HepG2 (cell line): ENCODE data around the gene SCAMP3. TPM values are rescaled to one million over a fixed set of nuclear protein-coding genes. Genes with fewer than 3 reads are reported as not detected.

Experiments
- AHR ChIP-seq: IDR thresholded peaks from 2 replicates; pipeline ENCODE4 v1.6.1; 2018; ENCODE audit warnings: missing genetic modification reagents, missing compliant biosample characterization
- CBX1 ChIP-seq: IDR thresholded peaks from one replicate; pipeline ENCODE4 v1.6.1; 2016; ENCODE audit warnings: antibody characterized with exemption, low read depth
- CENPT ChIP-seq: sonication (generic); formaldehyde crosslinking; IDR thresholded peaks from 2 replicates; pipeline ENCODE4 v1.8.0; 2022; ENCODE audit warnings: low read depth, mild to moderate bottlenecking, moderate library complexity, missing genetic modification reagents
- DBP ChIP-seq: sonication (generic); formaldehyde crosslinking; IDR thresholded peaks from 2 replicates; pipeline ENCODE4 v1.4.0; 2020; ENCODE audit warnings: missing genetic modification reagents; ENCODE audit errors: not compliant biosample characterization
- FIP1L1 ChIP-seq: fragments of 200-400 bp; formaldehyde crosslinking; IDR thresholded peaks from 2 replicates; pipeline ENCODE4 v1.6.1; 2018; ENCODE audit warnings: low read depth, mild to moderate bottlenecking, low read length, moderate library complexity, borderline replicate concordance; ENCODE audit not compliant: insufficient read depth
- FOSL2 ChIP-seq: sonication (generic); formaldehyde crosslinking; IDR thresholded peaks from 2 replicates; pipeline ENCODE4 v1.4.0; 2020; ENCODE audit warnings: missing genetic modification reagents
- FOXO1 ChIP-seq: sonication (generic); formaldehyde crosslinking; IDR thresholded peaks from 2 replicates; pipeline ENCODE4 v1.4.0; 2020; ENCODE audit warnings: missing genetic modification reagents
- GMEB2 ChIP-seq: IDR thresholded peaks from 2 replicates; pipeline ENCODE4 v1.6.1; 2016; ENCODE audit warnings: missing biosample characterization, missing genetic modification reagents, low read depth
- KAT8 ChIP-seq: IDR thresholded peaks from 2 replicates; pipeline ENCODE4 v1.6.1; 2016; ENCODE audit warnings: missing genetic modification reagents, missing compliant biosample characterization
- MIER3 ChIP-seq: IDR thresholded peaks from 2 replicates; pipeline ENCODE4 v1.6.1; 2016; ENCODE audit warnings: missing compliant biosample characterization, borderline replicate concordance
- NFYC ChIP-seq: IDR thresholded peaks from 2 replicates; pipeline ENCODE4 v1.6.1; 2016; ENCODE audit warnings: missing genetic modification reagents, missing compliant biosample characterization
- NR3C1 ChIP-seq: sonication (generic); formaldehyde crosslinking; IDR thresholded peaks from 2 replicates; pipeline ENCODE4 v1.4.0; 2020; ENCODE audit warnings: missing genetic modification reagents
- RELA ChIP-seq: sonication (generic); formaldehyde crosslinking; IDR thresholded peaks from 2 replicates; pipeline ENCODE4 v1.4.0; 2020; ENCODE audit warnings: missing genetic modification reagents
- RERE ChIP-seq: IDR thresholded peaks from 2 replicates; pipeline ENCODE4 v1.6.1; 2016; ENCODE audit warnings: low read depth, missing genetic modification reagents, missing compliant biosample characterization
- RFX5 ChIP-seq: IDR thresholded peaks from 2 replicates; pipeline ENCODE4 v1.6.1; 2011; ENCODE audit warnings: low read depth, low read length, improper control_type of control experiment
- SAFB2 ChIP-seq: sonication (generic); formaldehyde crosslinking; IDR thresholded peaks from 2 replicates; pipeline ENCODE4 v1.5.1; 2020; ENCODE audit warnings: missing genetic modification reagents, low read depth, mild to moderate bottlenecking, borderline replicate concordance
- SMC3 ChIP-seq: IDR thresholded peaks from 2 replicates; pipeline ENCODE4 v1.6.1; 2011; ENCODE audit warnings: low read length, improper control_type of control experiment
- ZBTB21 ChIP-seq: sonication (generic); formaldehyde crosslinking; IDR thresholded peaks from 2 replicates; pipeline ENCODE4 v1.4.0; 2020; ENCODE audit warnings: missing genetic modification reagents
- ZIK1 ChIP-seq: sonication (generic); formaldehyde crosslinking; IDR thresholded peaks from 2 replicates; pipeline ENCODE4 v1.5.0; 2020; ENCODE audit warnings: mild to moderate bottlenecking, low read depth, missing genetic modification reagents, borderline replicate concordance
- ZNF143 ChIP-seq: sonication (generic); formaldehyde crosslinking; IDR thresholded peaks from 2 replicates; pipeline ENCODE4 v1.4.0; 2020; ENCODE audit warnings: missing genetic modification reagents
- ZNF263 ChIP-seq: sonication (generic); formaldehyde crosslinking; IDR thresholded peaks from 2 replicates; pipeline ENCODE4 v1.4.0; 2020; ENCODE audit warnings: missing genetic modification reagents
- ZNF30 ChIP-seq: sonication (generic); formaldehyde crosslinking; IDR thresholded peaks from 2 replicates; pipeline ENCODE4 v1.5.0; 2020; ENCODE audit warnings: mild to moderate bottlenecking, missing genetic modification reagents
- ZSCAN21 ChIP-seq: sonication (generic); formaldehyde crosslinking; IDR thresholded peaks from 2 replicates; pipeline ENCODE4 v1.8.0; 2022; ENCODE audit warnings: mild to moderate bottlenecking, missing genetic modification reagents, moderate library complexity, borderline replicate concordance
- polyA plus RNA-seq, 8 experiments: library from polyadenylated mRNA; depleted of rRNA in 3 of 8; stranded (reverse) in 7 of 8; unstranded in 1 of 8; fragments of >200 nt; fragmentation: Illumina TruSeq in 4 of 8; extraction: Trizol in 4 of 8; gene quantifications; 2 replicates each; pipeline versions ENCODE4 v1.2.1 to v1.2.3, GENCODE V29; 2011 to 2016; ENCODE audit warnings: low read depth in 4 of 8, missing spikeins in 1 of 8, mixed read lengths in 1 of 8; ENCODE audit not compliant: insufficient read depth in 1 of 8
- total RNA-seq, 5 experiments: library from RNA; depleted of rRNA; stranded (reverse); fragments of >200 nt; fragmentation: Illumina TruSeq; extraction: Trizol; gene quantifications; 2 replicates each; pipeline ENCODE4 v1.2.3, GENCODE V29; 2016; ENCODE audit warnings: low read depth in 1 of 5

The SCAMP3 gene
- total and polyA plus RNA-seq, 2 of the 13 experiments (the other 11 are each of a cell fraction or from before 2014, with no cell fraction given): 46.8 to 83.3 TPM

- TF ChIP-seq RELA (CRISPR knock-in tag) (no peak), CENPT (CRISPR knock-in tag) (peak; percentile 58; the same call in 1 of the 2 replicates), SMC3 (no peak), DBP (CRISPR knock-in tag) (no peak), NFYC (CRISPR knock-in tag) (peak; percentile 75), ZBTB21 (CRISPR knock-in tag) (peak; percentile 61; the same call in 1 of the 2 replicates), FIP1L1 (no peak; the same call in 1 of the 2 replicates), RERE (CRISPR knock-in tag) (peak; percentile 26; the same call in 1 of the 2 replicates), MIER3 (peak; percentile 68; the same call in 1 of the 2 replicates), RFX5 (0 out of 2 replicates have a peak, but pooled peaks have one; percentile 7), FOSL2 (CRISPR knock-in tag) (peak; percentile 56; the same call in 1 of the 2 replicates), KAT8 (CRISPR knock-in tag) (peak; percentile 90), CBX1 (peak; percentile 88), GMEB2 (CRISPR knock-in tag) (peak; percentile 58; the same call in 1 of the 2 replicates), ZNF143 (CRISPR knock-in tag) (peak; percentile 97), ZNF263 (CRISPR knock-in tag) (peak; percentile 51), SAFB2 (CRISPR knock-in tag) (peak; percentile 81; the same call in 1 of the 2 replicates), FOXO1 (CRISPR knock-in tag) (0 out of 2 replicates have a peak, but pooled peaks have one; percentile 18), ZSCAN21 (CRISPR knock-in tag) (peak; percentile 78; the same call in 1 of the 2 replicates), ZIK1 (CRISPR knock-in tag) (0 out of 2 replicates have a peak, but pooled peaks have one; percentile 51), ZNF30 (CRISPR knock-in tag) (no peak), NR3C1 (no peak), AHR (CRISPR knock-in tag) (no peak; the same call in 1 of the 2 replicates)
Measured at GRCh38 chr1:155261852-155262673, at the start of gene SCAMP3 (continued).
